OCI-LY7 (cell line): ENCODE results near the gene AKT3.

Source experiments
- CTCF ChIP-seq: fragments of 200-600 bp; sonication (generic); conservative IDR thresholded peaks from 2 replicates; pipeline ENCODE4 v1.5.1; 2014; ENCODE audit warnings: mild to moderate bottlenecking, antibody characterized with exemption, low read length, moderate library complexity, mixed read lengths
- EZH2phosphoT487 ChIP-seq: fragments of 200-600 bp; sonication (generic); IDR thresholded peaks from 2 replicates; pipeline ENCODE4 v1.6.1; 2018; ENCODE audit warnings: low read depth, borderline replicate concordance, mild to moderate bottlenecking, mixed run types, antibody characterized with exemption, low read length, moderate library complexity, mixed read lengths

- TF ChIP-seq CTCF (no peak), EZH2phosphoT487 (no peak)
These were observed 117.9 kb downstream of the AKT3 start for GRCh38 chr1:243731974-243732625.
